Stimulated activated effector memory CD8-positive, alpha-beta T cell treated with anti-CD3 and anti-CD28 coated beads, Interleukin-12 subunit alpha, Interleukin-12 subunit beta, amount 100 ng/mL, for 72 hours (primary cell): ENCODE measurements around the gene KTN1.

Experiments used
- ATAC-seq: fragments of 150-1000 bp; cut with Tn5 transposase; 2 replicates; pipeline ENCODE4 v1.10.0; 2021
- DNase-seq, 2 donors: peaks; one replicate each; pipeline ENCODE4 v3.0.0; 2021 to 2022; ENCODE audit warnings: low spot score in 2 of 2
- H3K27ac Mint-ChIP-seq: one replicate; pipeline ENCODE4 v1.8.0; 2022; ENCODE audit warnings: mild to moderate bottlenecking, mixed read lengths
- H3K36me3 Mint-ChIP-seq: one replicate; pipeline ENCODE4 v1.8.0; 2022; ENCODE audit warnings: mild to moderate bottlenecking, mixed read lengths
- H3K4me1 Mint-ChIP-seq: one replicate; pipeline ENCODE4 v1.8.0; 2022; ENCODE audit warnings: mixed read lengths
- H3K4me3 Mint-ChIP-seq: one replicate; pipeline ENCODE4 v1.8.0; 2022; ENCODE audit warnings: mild to moderate bottlenecking, mixed read lengths
- H3K9me3 Mint-ChIP-seq: one replicate; pipeline ENCODE4 v1.8.0; 2022; ENCODE audit warnings: mixed read lengths

KTN1 gene

GRCh38 chr14:55701638-55702037 is 121.6 kb downstream of the KTN1 start:
- Mint-ChIP-seq H3K27ac (no peak overlapping the region), H3K36me3 (no peaks in the 10 kb centered on the region), H3K9me3 (no peaks in the 10 kb centered on the region), H3K4me3 (no peak overlapping the region), H3K4me1 (peaks cover 6% of the 10 kb centered on the region)
- peak; percentile 87 for ATAC-seq
- DNase-seq: no peak

GRCh38 chr14:55702511-55702910 is 122.5 kb downstream of the KTN1 start:
- ATAC-seq: no peak
- no peak overlapping the region for H3K4me3 Mint-ChIP-seq
- no peaks in the 10 kb centered on the region for H3K36me3 Mint-ChIP-seq
- H3K27ac Mint-ChIP-seq: no peak overlapping the region
- H3K9me3 Mint-ChIP-seq: no peaks in the 10 kb centered on the region
- no peak for DNase-seq
- H3K4me1 Mint-ChIP-seq: peaks cover 6% of the 10 kb centered on the region

GRCh38 chr14:55704654-55705053 is 124.6 kb downstream of the KTN1 start:
- Mint-ChIP-seq H3K27ac (no peak overlapping the region), H3K9me3 (no peaks in the 10 kb centered on the region), H3K4me3 (no peak overlapping the region), H3K36me3 (no peaks in the 10 kb centered on the region), H3K4me1 (peaks cover 6% of the 10 kb centered on the region)
- ATAC-seq: no peak
- no peak for DNase-seq

- no peak for DNase-seq
- Mint-ChIP-seq H3K4me1 (peaks cover 6% of the 10 kb centered on the region), H3K9me3 (no peaks in the 10 kb centered on the region), H3K4me3 (no peak overlapping the region), H3K27ac (no peak overlapping the region), H3K36me3 (no peaks in the 10 kb centered on the region)
- ATAC-seq: no peak
These were observed 125.8 kb downstream of the KTN1 start for GRCh38 chr14:55705651-55706364.

- Mint-ChIP-seq H3K9me3 (no peaks in the 10 kb centered on the region), H3K4me3 (no peak overlapping the region), H3K27ac (no peak overlapping the region), H3K4me1 (peaks cover 6% of the 10 kb centered on the region), H3K36me3 (no peaks in the 10 kb centered on the region)
- no peak for ATAC-seq
- no peak for DNase-seq
These were observed 126.3 kb downstream of the KTN1 start for GRCh38 chr14:55706365-55706684.

- H3K9me3 Mint-ChIP-seq: no peaks in the 10 kb centered on the region
- H3K4me1 Mint-ChIP-seq: peaks cover 1% of the 10 kb centered on the region
- no peak overlapping the region for H3K27ac Mint-ChIP-seq
- peak; percentile 75 for ATAC-seq
- no peaks in the 10 kb centered on the region for H3K36me3 Mint-ChIP-seq
- H3K4me3 Mint-ChIP-seq: no peak overlapping the region
- DNase-seq: no peak
These were observed 126.9 kb downstream of the KTN1 start for GRCh38 chr14:55706893-55707292.

GRCh38 chr14:55707365-55707804 is 127.4 kb downstream of the KTN1 start:
- no peak for ATAC-seq
- Mint-ChIP-seq H3K27ac (no peak overlapping the region), H3K4me1 (no peaks in the 10 kb centered on the region), H3K9me3 (no peaks in the 10 kb centered on the region), H3K36me3 (no peaks in the 10 kb centered on the region), H3K4me3 (no peak overlapping the region)
- DNase-seq: no peak

GRCh38 chr14:55710506-55711041 is 130.6 kb downstream of the KTN1 start:
- no peak overlapping the region for H3K27ac Mint-ChIP-seq
- no peaks in the 10 kb centered on the region for H3K9me3 Mint-ChIP-seq
- ATAC-seq (no peak), DNase-seq (no peak)
- H3K4me1 Mint-ChIP-seq: no peaks in the 10 kb centered on the region
- no peak overlapping the region for H3K4me3 Mint-ChIP-seq
- H3K36me3 Mint-ChIP-seq: no peaks in the 10 kb centered on the region

GRCh38 chr14:55711175-55711811 is 131.3 kb downstream of the KTN1 start:
- H3K9me3 Mint-ChIP-seq: no peaks in the 10 kb centered on the region
- no peak overlapping the region for H3K27ac Mint-ChIP-seq
- no peaks in the 10 kb centered on the region for H3K36me3 Mint-ChIP-seq
- DNase-seq (no peak), ATAC-seq (no peak)
- H3K4me3 Mint-ChIP-seq: no peak overlapping the region
- no peaks in the 10 kb centered on the region for H3K4me1 Mint-ChIP-seq

GRCh38 chr14:55712491-55712890 is 132.5 kb downstream of the KTN1 start:
- no peak for DNase-seq
- Mint-ChIP-seq H3K4me1 (no peaks in the 10 kb centered on the region), H3K27ac (no peak overlapping the region), H3K4me3 (no peak overlapping the region), H3K9me3 (no peaks in the 10 kb centered on the region), H3K36me3 (no peaks in the 10 kb centered on the region)
- ATAC-seq: no peak

- Mint-ChIP-seq H3K4me3 (no peak overlapping the region), H3K9me3 (no peaks in the 10 kb centered on the region), H3K36me3 (no peaks in the 10 kb centered on the region), H3K27ac (no peak overlapping the region), H3K4me1 (no peaks in the 10 kb centered on the region)
- DNase-seq (no peak), ATAC-seq (no peak)
These were observed 133.5 kb downstream of the KTN1 start for GRCh38 chr14:55713486-55713885.

- Mint-ChIP-seq H3K4me3 (no peak overlapping the region), H3K36me3 (no peaks in the 10 kb centered on the region), H3K27ac (no peak overlapping the region), H3K4me1 (no peaks in the 10 kb centered on the region), H3K9me3 (no peaks in the 10 kb centered on the region)
- DNase-seq (no peak), ATAC-seq (no peak)
These were observed 135.9 kb downstream of the KTN1 start for GRCh38 chr14:55715889-55716288.

- Mint-ChIP-seq H3K36me3 (no peaks in the 10 kb centered on the region), H3K9me3 (no peaks in the 10 kb centered on the region), H3K4me1 (no peaks in the 10 kb centered on the region), H3K27ac (no peak overlapping the region), H3K4me3 (no peak overlapping the region)
- ATAC-seq: no peak
- no peak for DNase-seq
These were observed 137.6 kb downstream of the KTN1 start for GRCh38 chr14:55717621-55718020.

GRCh38 chr14:55718551-55718950 is 138.5 kb downstream of the KTN1 start:
- Mint-ChIP-seq H3K27ac (peak overlapping the region; percentile 48), H3K4me3 (no peak overlapping the region), H3K9me3 (no peaks in the 10 kb centered on the region), H3K4me1 (no peaks in the 10 kb centered on the region), H3K36me3 (no peaks in the 10 kb centered on the region)
- DNase-seq (no peak), ATAC-seq (no peak)

GRCh38 chr14:55720796-55721195 is 140.8 kb downstream of the KTN1 start:
- no peak overlapping the region for H3K27ac Mint-ChIP-seq
- H3K4me3 Mint-ChIP-seq: no peak overlapping the region
- no peak for ATAC-seq
- no peaks in the 10 kb centered on the region for H3K9me3 Mint-ChIP-seq
- no peaks in the 10 kb centered on the region for H3K4me1 Mint-ChIP-seq
- DNase-seq: no peak
- no peaks in the 10 kb centered on the region for H3K36me3 Mint-ChIP-seq

- no peak overlapping the region for H3K27ac Mint-ChIP-seq
- DNase-seq (no peak), ATAC-seq (no peak)
- no peak overlapping the region for H3K4me3 Mint-ChIP-seq
- H3K9me3 Mint-ChIP-seq: no peaks in the 10 kb centered on the region
- H3K4me1 Mint-ChIP-seq: no peaks in the 10 kb centered on the region
- H3K36me3 Mint-ChIP-seq: no peaks in the 10 kb centered on the region
These were observed 141.3 kb downstream of the KTN1 start for GRCh38 chr14:55721353-55721752.
